Cardiac septum (tissue), 1 donor: ENCODE measurements around the gene SHROOM1. TPM values are rescaled to one million over a fixed set of nuclear protein-coding genes. Genes with fewer than 3 reads are reported as not detected.

Experiments used
- DNase-seq: peaks from one replicate; pipeline ENCODE4 v3.0.0-alpha.2; 2020; ENCODE audit warnings: low spot score
- intact Hi-C: fragments of 100-400 bp; cut with DNase I; formaldehyde crosslinking; loops from one replicate; pipeline ENCODE4 v1.14.0; 2022
- total RNA-seq: library from RNA; stranded (reverse); fragmentation: NEBNext Ultra II Directional; extraction: Animal tissue kit (Norgen Biotek cat#: 25700); gene quantifications from one replicate; pipeline ENCODE4 v1.2.1, GENCODE V29; 2021
- donor health status: DM: no; HTN: no; CAD: no.

The SHROOM1 gene
- total RNA-seq, 1 donor from 2014 or later, result 4.7 TPM

DNA sequence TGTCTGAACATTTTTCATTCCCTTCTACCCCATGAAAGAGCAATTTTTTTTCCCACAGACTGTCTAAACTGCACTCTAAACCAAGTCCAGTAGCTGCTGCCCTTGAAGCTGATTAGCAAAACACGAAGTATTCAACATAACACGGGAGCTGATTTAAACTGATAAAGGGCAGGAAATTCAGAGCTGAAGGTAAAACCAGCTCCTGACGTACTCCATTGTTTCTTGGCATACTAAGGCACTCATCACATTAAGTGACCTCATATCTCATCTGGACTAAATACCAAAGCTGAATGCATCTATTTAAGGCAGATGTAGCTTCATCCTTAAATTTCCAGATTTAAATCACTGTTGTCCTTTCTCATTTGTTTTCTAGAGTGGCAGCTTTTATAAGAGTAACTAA, 23.9 kb upstream of the SHROOM1 start:
- intact Hi-C loops, result no loop called here
- DNase-seq, result no peak

DNA sequence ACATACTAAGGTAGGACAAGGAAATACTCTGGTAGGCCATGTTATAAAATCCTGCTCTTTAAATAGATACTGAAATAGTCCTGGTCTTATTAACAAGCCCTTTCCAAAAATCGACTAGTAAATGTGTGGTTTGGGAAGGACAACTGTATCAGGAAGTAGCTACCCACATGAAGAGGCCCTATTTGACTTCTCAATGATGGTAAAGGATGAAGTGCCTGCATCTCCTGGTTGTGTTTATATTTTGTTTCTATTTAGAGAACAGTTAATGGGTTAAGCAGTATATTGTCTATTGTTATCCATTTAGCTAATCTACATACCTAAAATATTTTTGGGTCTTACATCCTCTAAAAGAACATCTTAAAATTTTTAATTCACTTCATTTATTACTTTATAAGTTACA, 23.3 kb upstream of the SHROOM1 start:
- DNase-seq, result no peak
- intact Hi-C loops, result no loop called here

DNA sequence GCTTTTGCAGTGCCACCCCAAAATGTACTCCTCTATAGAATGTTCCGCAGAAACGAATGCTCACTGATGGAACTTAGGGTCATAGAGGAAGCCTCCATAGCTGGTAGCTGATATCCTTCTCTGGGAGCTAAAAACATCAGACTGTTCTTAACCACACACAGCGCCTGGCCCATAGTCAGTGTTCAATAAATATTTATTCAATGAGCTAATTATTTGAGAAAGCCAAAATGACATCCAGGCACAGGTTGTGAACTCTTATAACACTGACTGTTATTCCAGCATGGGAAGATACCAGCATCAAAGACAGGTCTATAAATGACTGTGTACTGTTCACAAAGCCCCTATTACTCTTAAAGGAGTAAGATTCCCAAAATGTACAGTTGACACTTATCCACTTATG, 22.9 kb upstream of the SHROOM1 start:
- DNase-seq, result no peak
- intact Hi-C loops, result no loop called here

DNA sequence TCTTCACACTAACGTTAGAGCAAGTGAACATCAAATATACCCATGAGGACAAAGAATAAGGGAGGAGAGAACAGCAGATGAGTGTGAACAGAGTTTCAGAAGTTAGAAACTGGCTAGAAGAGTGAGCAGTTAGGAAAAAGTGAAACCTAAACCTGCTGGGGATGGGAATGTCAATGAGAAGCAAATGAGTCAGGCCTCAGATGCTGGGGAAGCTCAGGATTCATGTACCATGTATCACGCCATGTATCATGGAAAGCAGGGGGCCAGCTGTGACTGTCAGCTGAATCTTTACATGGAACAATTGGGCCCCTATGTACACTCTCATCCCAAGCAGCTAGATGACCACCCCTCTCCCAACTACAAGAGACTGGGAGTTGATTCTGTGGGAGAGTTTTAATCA, 19.6 kb upstream of the SHROOM1 start:
- intact Hi-C loops, result no loop called here
- no peak for DNase-seq

DNA sequence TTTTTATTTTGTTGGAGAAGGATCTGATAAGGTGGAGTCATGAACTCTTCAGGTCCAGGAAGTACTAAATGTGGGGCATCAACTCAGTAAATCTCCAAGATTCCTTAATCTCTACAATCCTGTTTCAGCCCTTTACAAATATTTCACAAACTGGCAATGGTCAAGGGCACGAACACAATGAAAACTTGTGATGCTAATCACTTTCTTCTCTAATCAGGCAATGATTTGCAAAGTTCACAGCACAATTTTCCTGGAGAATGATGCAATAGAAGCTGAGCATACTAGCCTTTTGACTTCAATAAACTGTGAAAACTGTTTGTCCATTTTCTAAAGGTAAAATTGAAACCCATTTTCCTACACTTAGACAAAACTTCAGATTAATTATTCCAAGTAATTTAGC, 18.9 kb upstream of the SHROOM1 start:
- intact Hi-C loops, result no loop called here
- DNase-seq, result no peak

DNA sequence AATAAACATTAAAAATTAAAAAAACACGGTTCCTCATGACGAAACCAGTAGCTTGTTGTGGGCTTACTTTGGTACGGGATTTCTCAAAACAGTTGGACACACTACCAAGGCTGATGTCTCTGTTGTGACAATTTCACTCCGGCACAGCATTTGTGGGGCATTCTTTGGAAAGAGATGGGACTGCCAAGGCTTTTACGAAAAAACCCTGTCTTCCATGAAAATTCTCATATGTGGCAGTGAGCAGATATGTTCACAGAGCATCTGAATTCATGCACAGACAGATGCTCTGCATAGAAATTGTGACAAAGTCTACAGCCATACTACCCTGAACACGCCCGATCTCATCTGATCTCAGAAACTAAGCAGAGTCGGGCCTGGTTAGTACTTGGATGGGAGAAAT, 17.8 kb upstream of the SHROOM1 start:
- intact Hi-C loops, result no loop called here
- DNase-seq, result no peak

DNA sequence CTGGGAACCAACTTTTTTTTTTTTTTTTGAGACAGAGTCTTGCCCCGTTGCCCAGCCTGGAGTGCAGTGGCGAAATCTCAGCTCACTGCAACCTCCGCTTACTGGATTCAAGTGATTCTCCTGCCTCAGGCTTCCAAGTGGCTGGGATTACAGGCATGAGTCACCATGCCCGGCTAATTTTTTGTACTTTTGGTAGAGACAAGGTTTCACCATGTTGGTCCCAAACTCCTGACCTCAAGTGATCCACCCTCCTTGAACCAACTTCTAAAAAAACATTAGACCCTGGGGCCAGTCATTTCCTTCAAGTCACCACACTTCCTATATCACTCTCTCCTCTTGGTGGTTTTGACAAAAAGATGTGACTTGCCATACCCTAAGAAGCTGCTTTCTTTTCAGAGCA, 10.9 kb upstream of the SHROOM1 start:
- intact Hi-C loops, result no loop called here

DNA sequence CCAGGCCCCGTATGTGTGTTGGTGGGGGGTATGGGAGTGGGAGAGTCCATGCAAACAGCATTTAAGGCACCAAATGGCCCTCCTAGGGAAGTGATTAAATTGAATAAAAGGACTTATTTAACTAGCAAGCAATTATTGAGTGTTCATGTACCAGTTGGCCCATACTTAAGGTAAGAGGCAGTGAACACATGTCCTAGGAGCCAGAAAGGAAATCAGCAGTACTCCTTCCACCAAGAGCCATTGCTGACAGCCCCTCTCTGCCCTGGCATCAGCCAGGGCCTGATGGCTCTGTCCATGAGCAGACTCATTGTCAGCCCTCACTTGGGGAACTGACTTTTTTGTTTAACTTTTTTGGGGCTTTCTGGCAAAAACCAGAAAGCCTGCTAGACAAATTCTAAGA, 10.4 kb upstream of the SHROOM1 start:
- intact Hi-C loops, result no loop called here
- no peak for DNase-seq

More for the DNA sequence above, 10.9 kb upstream of the SHROOM1 start:
- no peak for DNase-seq

DNA sequence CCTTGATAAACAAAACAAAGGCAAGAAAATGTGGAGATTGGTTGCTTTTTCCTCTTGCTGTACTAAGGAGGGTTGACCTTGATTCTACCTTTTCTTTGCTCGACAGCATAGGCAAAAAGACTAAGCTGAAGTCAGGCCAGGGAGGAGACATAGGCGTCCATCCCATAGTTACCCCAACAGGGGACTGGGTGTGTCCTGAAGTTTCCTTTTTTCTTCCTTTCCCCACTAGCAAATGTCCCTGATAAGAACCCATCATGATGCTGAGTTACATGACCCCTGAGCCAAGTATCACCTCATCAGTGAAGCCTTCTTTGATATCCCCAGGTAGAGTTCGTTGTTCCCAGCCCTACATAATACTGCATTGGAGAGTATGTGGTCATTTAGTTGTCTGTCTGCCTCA, 9.9 kb upstream of the SHROOM1 start:
- no peak for DNase-seq
- intact Hi-C loops, result no loop called here

DNA sequence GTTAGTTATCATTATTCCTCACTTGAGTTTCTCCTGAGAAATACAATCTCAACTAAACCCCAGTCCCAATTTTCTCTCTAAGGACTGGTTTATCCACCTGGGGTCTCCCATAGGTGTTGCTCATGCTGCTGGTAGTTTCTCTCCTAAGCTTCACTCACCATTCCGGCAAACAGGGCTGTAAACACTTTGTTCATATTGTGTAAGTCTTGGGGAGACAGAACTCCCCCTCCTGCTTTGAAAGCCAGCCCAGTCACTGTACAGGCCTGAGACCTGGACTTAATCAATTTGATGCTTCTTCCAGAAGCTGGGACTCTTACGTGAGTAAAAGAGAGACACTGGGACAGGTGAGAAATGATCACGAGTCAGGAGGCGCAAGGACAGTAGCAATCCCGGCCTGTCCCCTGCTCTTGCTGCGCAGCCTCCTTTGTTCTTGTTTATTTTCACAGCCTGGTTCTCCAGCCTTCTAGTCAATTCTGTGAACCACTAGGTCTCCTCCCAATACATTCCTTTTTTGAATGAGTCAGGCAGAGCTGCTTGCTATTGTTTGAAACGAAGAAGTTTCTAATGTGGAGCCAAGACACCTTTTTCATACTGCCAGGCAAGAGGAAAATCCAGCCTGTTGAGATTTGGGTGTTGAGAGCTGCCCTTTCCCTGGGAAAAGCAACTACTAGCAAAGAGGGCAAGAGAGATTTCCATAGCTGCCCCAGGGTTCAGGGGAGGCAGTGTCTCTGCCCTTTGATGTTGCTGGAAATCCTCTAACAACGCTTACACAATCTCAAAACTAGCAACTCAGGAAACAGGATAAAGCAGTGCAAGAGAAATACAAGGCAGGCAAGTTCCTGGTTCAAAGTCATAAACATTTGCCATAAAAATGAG, 9.2 kb upstream of the SHROOM1 start:
- DNase-seq, result no peak
- intact Hi-C loops, result no loop called here

DNA sequence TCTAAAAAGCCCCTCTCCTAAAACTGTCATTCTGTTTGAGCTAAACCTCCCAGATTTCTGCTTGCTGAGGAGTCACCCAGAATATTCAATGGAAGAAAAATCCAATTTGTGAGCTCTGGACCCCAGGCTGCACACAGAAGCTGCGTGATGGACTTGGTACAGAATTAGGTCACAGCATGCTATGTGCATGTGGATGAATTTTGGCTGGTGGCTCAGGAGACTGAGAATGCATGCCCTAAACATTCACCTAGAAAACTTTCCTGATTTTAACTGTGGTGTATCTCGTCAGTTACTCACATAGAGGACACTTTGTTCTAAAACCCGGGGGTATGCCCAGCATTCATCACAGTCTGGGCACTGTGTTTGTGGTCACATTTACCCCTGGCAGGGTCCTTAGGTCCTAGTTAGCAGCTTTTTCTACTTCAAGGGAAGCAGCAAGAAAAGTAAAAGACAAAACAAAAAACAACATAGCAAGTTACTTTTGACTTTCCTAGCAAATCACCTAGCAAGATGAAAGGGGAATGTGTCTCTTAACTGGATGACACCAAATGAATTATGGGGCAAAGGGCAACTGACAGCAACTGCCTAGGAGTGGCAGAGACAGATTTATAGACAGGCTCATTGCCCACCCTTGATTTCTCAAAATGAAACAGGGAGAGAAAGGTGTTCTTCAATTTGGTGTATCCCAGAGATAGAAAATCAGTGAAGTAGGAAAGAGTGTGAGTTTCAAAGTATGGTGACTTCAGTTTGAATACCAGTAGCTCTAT, 8.3 kb upstream of the SHROOM1 start:
- intact Hi-C loops, result no loop called here
- no peak for DNase-seq

DNA sequence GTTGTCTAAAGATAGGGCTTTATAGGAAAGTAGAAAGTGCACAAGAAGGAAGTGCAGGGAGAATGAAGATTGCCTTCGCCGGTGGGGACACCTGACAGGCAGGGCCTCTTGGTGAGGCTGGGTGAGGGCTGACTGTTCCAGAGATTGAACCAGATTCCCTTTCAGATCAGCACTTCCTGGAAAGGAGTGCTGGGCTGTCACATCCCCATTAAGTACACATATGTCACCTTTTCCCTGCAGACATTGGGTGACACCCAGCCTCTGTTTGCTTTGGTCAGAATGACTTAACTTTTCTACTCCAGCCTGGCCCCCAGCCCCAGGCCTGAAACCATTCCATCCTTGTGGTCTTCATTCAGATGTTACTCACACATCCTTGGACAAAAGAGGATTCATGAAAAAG, 7.4 kb upstream of the SHROOM1 start:
- DNase-seq, result no peak
- intact Hi-C loops, result no loop called here

DNA sequence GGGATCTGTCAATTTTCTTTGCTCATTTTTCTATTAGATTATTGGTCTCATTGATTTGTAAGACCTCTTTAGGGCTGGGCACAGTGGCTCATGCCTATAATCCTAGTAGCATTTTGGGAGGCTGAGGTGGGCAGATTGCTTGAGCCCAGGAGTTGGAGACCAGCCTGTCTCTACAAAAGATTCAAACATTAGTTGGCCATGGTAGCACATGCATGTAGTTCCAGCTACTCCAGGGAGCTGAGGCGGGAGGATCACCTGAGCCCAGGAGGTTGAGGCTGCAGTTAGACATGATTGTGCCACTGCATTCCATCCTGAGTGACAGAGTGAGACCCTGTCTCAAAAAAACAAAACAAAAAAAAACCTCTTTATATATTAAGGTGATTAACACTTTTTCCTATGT, 6.4 kb upstream of the SHROOM1 start:
- no peak for DNase-seq
- intact Hi-C loops, result no loop called here

DNA sequence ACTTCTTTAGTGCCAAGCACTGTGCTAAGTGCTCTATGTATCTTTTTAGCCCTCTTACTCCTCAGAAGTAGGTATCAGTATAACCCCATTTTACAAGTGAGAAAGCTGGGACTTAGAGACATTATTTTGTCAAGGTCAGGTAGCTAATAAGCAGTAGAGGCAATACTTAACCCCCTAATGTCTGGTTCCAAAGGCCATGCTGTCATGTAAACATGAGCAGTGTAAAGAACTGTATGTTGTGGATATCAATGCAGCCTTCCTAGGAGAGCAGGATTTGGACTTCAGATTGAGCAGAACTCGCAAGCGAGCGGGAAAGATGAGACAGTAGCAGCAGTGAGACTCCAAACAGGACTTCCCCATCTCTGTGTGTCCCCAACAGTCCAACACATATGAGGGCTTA, 3.6 kb upstream of the SHROOM1 start:
- intact Hi-C loops, result no loop called here
- no peak for DNase-seq

DNA sequence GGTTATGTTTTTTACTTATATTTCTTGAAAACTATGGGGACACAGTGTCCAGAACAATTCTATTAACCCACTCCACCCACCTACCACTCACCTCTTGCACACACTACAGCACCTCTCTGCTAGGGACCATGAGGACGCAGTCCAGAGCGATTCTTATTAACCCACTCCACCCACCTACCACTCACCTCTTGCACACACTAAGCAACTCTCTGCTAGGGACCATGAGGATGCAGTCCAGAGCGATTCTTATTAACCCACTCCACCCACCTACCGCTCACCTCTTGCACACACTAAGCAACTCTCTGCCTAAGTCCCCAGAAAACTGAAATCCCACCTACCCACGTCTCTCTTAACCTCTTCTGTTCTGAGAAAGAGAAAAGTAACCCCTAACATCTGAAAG, 2.2 kb upstream of the SHROOM1 start:
- no peak for DNase-seq
- intact Hi-C loops, result no loop called here

DNA sequence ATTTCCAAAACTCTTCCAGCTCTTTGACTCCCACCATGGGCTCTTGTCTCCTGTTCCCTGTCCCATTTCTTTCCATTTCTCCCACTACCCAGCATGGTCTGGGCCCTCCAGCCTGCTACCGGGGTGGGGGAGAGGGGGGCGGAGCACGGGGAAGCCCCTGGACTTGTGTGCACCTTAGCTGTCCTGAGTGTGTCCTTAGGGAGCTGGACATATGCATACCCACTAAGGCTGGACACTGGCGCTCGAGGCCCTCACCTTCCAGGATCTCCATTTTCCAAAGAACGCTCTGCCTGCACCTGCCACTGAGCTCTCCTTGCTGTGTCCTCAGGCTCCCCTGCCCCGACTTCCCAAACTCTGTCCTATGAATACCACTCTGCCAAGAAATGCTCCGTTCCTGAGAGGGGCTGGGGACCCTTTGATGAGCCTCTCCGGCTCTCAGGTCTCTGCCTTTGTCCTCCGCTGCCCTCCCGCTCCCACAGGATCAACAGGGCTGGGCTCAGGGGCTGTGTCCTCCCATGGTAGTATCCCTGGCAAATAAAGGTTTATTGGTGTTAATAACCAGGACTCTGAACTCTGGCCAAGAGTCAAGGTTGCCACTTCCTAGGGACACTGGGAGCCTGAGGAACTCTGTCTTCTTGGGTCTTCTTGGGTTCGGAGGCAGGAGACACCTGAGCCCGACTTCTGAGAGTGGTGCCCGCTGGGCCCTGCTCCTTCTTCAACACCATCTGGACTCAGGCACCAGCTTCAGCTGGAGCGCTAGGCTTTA, 831 bp upstream of the SHROOM1 start:
- intact Hi-C loops, result loop anchor here (2.0 kb wide), 1 partner anchor 36 kb away; the partner anchor contains the start of genes GDF9 and UQCRQ
- no peak for DNase-seq

DNA sequence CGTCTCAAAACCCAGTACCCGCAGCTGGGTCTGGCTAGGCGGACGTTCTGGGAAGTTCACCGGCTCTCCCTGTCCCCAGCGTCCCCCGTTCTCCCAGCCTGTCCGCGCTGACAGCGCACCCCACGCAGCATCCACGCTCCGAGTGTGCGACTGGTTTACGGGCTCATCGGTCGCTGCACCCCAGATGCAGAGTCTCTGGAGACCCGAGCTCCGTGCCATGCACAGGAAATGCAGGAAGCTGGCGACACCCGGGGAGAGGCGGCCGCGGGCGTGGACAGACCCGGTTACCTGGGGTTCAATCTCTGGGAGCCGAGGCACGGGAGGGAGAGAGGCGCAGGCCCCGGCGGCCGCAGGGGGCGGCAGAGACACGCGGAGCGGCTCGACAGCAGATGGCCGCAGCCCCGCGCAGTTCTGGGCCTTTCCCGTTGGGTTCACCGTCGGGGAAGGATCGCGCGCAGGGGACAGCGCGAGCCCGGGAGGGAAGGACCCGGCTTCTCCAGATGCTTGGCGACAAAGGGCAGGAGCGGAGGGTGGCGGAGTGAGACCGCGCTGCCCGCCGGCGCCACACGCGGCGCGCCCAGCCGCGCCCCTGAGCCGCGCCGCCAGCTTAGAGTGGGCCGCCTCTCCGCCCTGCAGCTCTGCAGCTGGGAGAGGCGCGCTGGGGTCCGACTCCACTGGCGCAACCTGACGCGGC, 558 bp downstream of the SHROOM1 start:
- intact Hi-C loops, result loop anchor here (1.0 to 5.0 kb wide), 3 partner anchors 37 to 132 kb away; partner anchors contain the start of genes AFF4, GDF9 and UQCRQ
- DNase-seq, result peak; percentile 89

DNA sequence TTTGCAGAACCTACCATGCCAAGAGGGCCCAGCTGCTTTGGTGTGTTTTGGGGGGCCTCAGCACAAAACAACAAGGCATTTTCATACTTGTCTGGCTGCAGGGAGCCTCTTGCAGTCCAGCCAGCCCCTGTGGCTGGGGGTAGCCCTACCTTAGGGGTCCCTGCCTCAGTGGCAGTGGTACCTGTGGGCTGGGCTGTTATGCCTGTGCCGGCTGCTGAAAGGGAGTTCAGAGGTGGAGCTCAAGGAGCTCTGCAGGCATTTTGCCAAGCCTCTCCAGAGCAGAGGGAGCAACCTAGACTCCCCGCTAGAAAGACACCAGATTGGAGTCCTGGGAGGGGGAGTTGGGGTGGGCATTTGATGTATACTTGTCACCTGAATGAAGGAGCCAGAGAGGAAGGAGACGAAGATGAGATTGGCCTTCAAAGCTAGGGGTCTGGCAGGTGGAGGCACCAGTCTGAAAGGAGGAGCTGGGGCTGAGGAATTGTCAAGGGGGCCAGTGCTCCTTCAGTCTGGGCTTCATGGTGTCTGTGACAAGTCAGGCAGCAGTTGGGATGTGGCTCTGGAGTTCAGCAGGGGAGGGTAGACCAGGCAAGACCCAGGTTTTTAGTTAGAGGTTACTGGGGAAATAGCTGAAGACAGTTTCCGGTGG, 1.5 kb downstream of the SHROOM1 start:
- intact Hi-C loops, result loop anchor here (5.0 kb wide), 1 partner anchor 133 kb away; the partner anchor contains the start of gene AFF4
- DNase-seq, result no peak
